Mammary epithelial cell (primary cell): ENCODE results near the gene SMPD2.

Source experiments
- CTCF ChIP-seq, 2 donors: IDR thresholded peaks in 1 of 2; conservative IDR thresholded peaks in 1 of 2; 2 replicates each; pipeline ENCODE4 v1.5.1; 2011 to 2012; ENCODE audit warnings: inconsistent platforms in 2 of 2, low read length in 2 of 2, mild to moderate bottlenecking in 2 of 2, control low read depth in 1 of 2, low read depth in 1 of 2; ENCODE audit not compliant: insufficient read depth in 1 of 2; ENCODE audit errors: extremely low read depth in 1 of 2
- EZH2 ChIP-seq: IDR thresholded peaks from 2 replicates; pipeline ENCODE4 v1.6.1; 2012; ENCODE audit warnings: low read length, inconsistent platforms, borderline replicate concordance

GRCh38 chr6:109449795-109450673 is 9.5 kb downstream of the SMPD2 start:
- TF ChIP-seq CTCF (conservative IDR thresholded peaks at IDR 0.05 in 1 of 2, IDR thresholded peaks at IDR 0.05 in 1 of 2; ENCODE audit: extremely low read depth in 1 of 2, insufficient read depth in 1 of 2, low read depth in 1 of 2, low read length in 2 of 2): no peak
- TF ChIP-seq EZH2: no peak
